Mesendoderm (in vitro differentiated cells): ENCODE results near the gene CYP4F8.

Source experiments
- DNase-seq: peaks from one replicate; pipeline ENCODE4 v3.0.0; 2013
- H2AK5ac ChIP-seq: 2 replicates; pipeline ENCODE4 v1.6.1; 2013; ENCODE audit warnings: low read length, inconsistent platforms
- H2BK120ac ChIP-seq: 2 replicates; pipeline ENCODE4 v1.6.1; 2013; ENCODE audit warnings: low read depth, mild to moderate bottlenecking, low read length, moderate library complexity, mixed read lengths
- H2BK15ac ChIP-seq: replicated peaks from 2 replicates; pipeline ENCODE4 v1.6.1; 2013; ENCODE audit warnings: low read depth, mild to moderate bottlenecking, moderate library complexity
- H2BK5ac ChIP-seq: 2 replicates; pipeline ENCODE4 v1.6.1; 2013; ENCODE audit warnings: low read length, inconsistent platforms
- H3K18ac ChIP-seq: 2 replicates; pipeline ENCODE4 v1.6.1; 2013; ENCODE audit warnings: mild to moderate bottlenecking, low read length, mixed read lengths
- H3K23ac ChIP-seq: one replicate; pipeline ENCODE4 v1.6.1; 2013; ENCODE audit warnings: low read length
- H3K27ac ChIP-seq: 2 replicates; pipeline ENCODE4 v1.5.1; 2013; ENCODE audit warnings: low read depth, mild to moderate bottlenecking, inconsistent platforms, low read length, moderate library complexity
- H3K27me3 ChIP-seq: 2 replicates; pipeline ENCODE4 v1.6.1; 2013; ENCODE audit warnings: low read length, control low read depth, mild to moderate bottlenecking, inconsistent platforms; ENCODE audit not compliant: insufficient read depth, poor library complexity
- H3K36me3 ChIP-seq: 2 replicates; pipeline ENCODE4 v1.6.1; 2013; ENCODE audit warnings: low read length, inconsistent platforms; ENCODE audit not compliant: control insufficient read depth, insufficient read depth
- H3K4ac ChIP-seq: one replicate; pipeline ENCODE4 v1.6.1; 2013; ENCODE audit warnings: low read depth, mild to moderate bottlenecking, low read length, moderate library complexity
- H3K4me1 ChIP-seq: 2 replicates; pipeline ENCODE4 v1.6.1; 2013; ENCODE audit warnings: low read depth, low read length, inconsistent platforms; ENCODE audit not compliant: control insufficient read depth
- H3K4me2 ChIP-seq: 2 replicates; pipeline ENCODE4 v1.6.1; 2013; ENCODE audit warnings: low read length
- H3K4me3 ChIP-seq: 2 replicates; pipeline ENCODE4 v1.5.1; 2013; ENCODE audit warnings: mild to moderate bottlenecking, low read length
- H3K56ac ChIP-seq: one replicate; pipeline ENCODE4 v1.6.1; 2013; ENCODE audit warnings: low read length
- H3K79me1 ChIP-seq: 2 replicates; pipeline ENCODE4 v1.6.1; 2013; ENCODE audit warnings: low read length, inconsistent platforms
- H3K79me2 ChIP-seq: 2 replicates; pipeline ENCODE4 v1.6.1; 2013; ENCODE audit warnings: mild to moderate bottlenecking, low read length; ENCODE audit not compliant: control insufficient read depth, insufficient read depth
- H3K9ac ChIP-seq: 2 replicates; pipeline ENCODE4 v1.6.1; 2013; ENCODE audit warnings: low read length, inconsistent platforms
- H4K5ac ChIP-seq: one replicate; pipeline ENCODE4 v1.6.1; 2013; ENCODE audit warnings: low read length
- H4K8ac ChIP-seq: one replicate; pipeline ENCODE4 v1.6.1; 2013; ENCODE audit warnings: low read depth, mild to moderate bottlenecking, control low read depth, low read length, moderate library complexity
- WGBS: extraction: QIAGEN DNeasy Blood & Tissue Kit; methylation state at CpG from one replicate; pipeline ENCODE4 v1.1.7; 2013; ENCODE audit warnings: low lambda C conversion rate, missing lambda C conversion rate; ENCODE audit not compliant: insufficient coverage; ENCODE audit errors: extremely low coverage; 5-methylcytosine and 5-hydroxymethylcytosine counted together

Gene CYP4F8

GRCh38 chr19:15641901-15642491 lies 27.0 kb downstream of the CYP4F8 start:
- H3K56ac ChIP-seq, result no peak overlapping the region
- no peaks in the 10 kb centered on the region for H3K79me1 ChIP-seq
- H2BK15ac ChIP-seq, result no peak overlapping the region
- H3K27me3 ChIP-seq, result no peaks in the 10 kb centered on the region
- no peak for DNase-seq
- H3K4me1 ChIP-seq, result no peaks in the 10 kb centered on the region
- no peak overlapping the region for H3K18ac ChIP-seq
- no peak overlapping the region for H4K5ac ChIP-seq
- H3K23ac ChIP-seq, result no peak overlapping the region
- H4K8ac ChIP-seq, result no peak overlapping the region
- no peak overlapping the region for H3K4me2 ChIP-seq
- H3K4me3 ChIP-seq, result no peak overlapping the region
- H3K4ac ChIP-seq, result no peak overlapping the region
- no peak overlapping the region for H2AK5ac ChIP-seq
- no peaks in the 10 kb centered on the region for H3K79me2 ChIP-seq
- H2BK120ac ChIP-seq, result no peak overlapping the region
- no peaks in the 10 kb centered on the region for H3K36me3 ChIP-seq
- H3K9ac ChIP-seq, result no peak overlapping the region
- no peak overlapping the region for H2BK5ac ChIP-seq
- no peak overlapping the region for H3K27ac ChIP-seq
- WGBS, result no CpG with 5 or more reads among the region's 5 CpGs

GRCh38 chr19:15642807-15643206 lies 27.8 kb downstream of the CYP4F8 start:
- Histone ChIP-seq H3K36me3 (no peaks in the 10 kb centered on the region), H3K4ac (no peak overlapping the region), H4K5ac (no peak overlapping the region), H2BK15ac (no peak overlapping the region), H2BK120ac (no peak overlapping the region), H3K9ac (no peak overlapping the region), H3K79me2 (no peaks in the 10 kb centered on the region), H4K8ac (no peak overlapping the region), H3K4me2 (no peak overlapping the region), H3K4me3 (no peak overlapping the region), H3K79me1 (no peaks in the 10 kb centered on the region), H3K18ac (no peak overlapping the region), H3K56ac (no peak overlapping the region), H3K23ac (no peak overlapping the region), H3K27me3 (no peaks in the 10 kb centered on the region), H3K27ac (no peak overlapping the region), H2BK5ac (no peak overlapping the region), H3K4me1 (no peaks in the 10 kb centered on the region), H2AK5ac (no peak overlapping the region)
- DNase-seq, result no peak

- WGBS, result no CpG with 5 or more reads among the region's 3 CpGs
- Histone ChIP-seq H2AK5ac (no peak overlapping the region), H3K4me3 (no peak overlapping the region)
Measured at GRCh38 chr19:15643387-15643786, 28.4 kb downstream of the CYP4F8 start.

GRCh38 chr19:15644066-15644741 lies 29.2 kb downstream of the CYP4F8 start:
- no peak overlapping the region for H3K9ac ChIP-seq
- no peak overlapping the region for H4K8ac ChIP-seq
- no peaks in the 10 kb centered on the region for H3K79me1 ChIP-seq
- no peaks in the 10 kb centered on the region for H3K4me1 ChIP-seq
- no peak overlapping the region for H3K27ac ChIP-seq
- H3K27me3 ChIP-seq, result no peaks in the 10 kb centered on the region
- H3K4me3 ChIP-seq, result no peak overlapping the region
- H2AK5ac ChIP-seq, result no peak overlapping the region
- H3K79me2 ChIP-seq, result no peaks in the 10 kb centered on the region
- H4K5ac ChIP-seq, result no peak overlapping the region
- H3K4ac ChIP-seq, result no peak overlapping the region
- DNase-seq, result no peak
- H2BK15ac ChIP-seq, result no peak overlapping the region
- H3K4me2 ChIP-seq, result no peak overlapping the region
- H3K18ac ChIP-seq, result no peak overlapping the region
- H3K36me3 ChIP-seq, result no peaks in the 10 kb centered on the region
- H3K23ac ChIP-seq, result no peak overlapping the region
- H2BK5ac ChIP-seq, result no peak overlapping the region
- H3K56ac ChIP-seq, result no peak overlapping the region
- WGBS, result no CpG with 5 or more reads among the region's 3 CpGs
- no peak overlapping the region for H2BK120ac ChIP-seq

More at GRCh38 chr19:15643387-15643786, 28.4 kb downstream of the CYP4F8 start:
- Histone ChIP-seq H4K5ac (no peak overlapping the region), H3K4me2 (no peak overlapping the region), H2BK15ac (no peak overlapping the region), H3K18ac (no peak overlapping the region), H3K9ac (no peak overlapping the region), H3K27ac (no peak overlapping the region), H3K23ac (no peak overlapping the region), H3K4ac (no peak overlapping the region), H3K36me3 (no peaks in the 10 kb centered on the region), H3K79me2 (no peaks in the 10 kb centered on the region), H2BK5ac (no peak overlapping the region), H2BK120ac (no peak overlapping the region), H3K27me3 (no peaks in the 10 kb centered on the region), H3K56ac (no peak overlapping the region), H4K8ac (no peak overlapping the region), H3K79me1 (no peaks in the 10 kb centered on the region), H3K4me1 (no peaks in the 10 kb centered on the region)
- DNase-seq, result no peak

GRCh38 chr19:15644816-15645215 lies 29.8 kb downstream of the CYP4F8 start:
- Histone ChIP-seq H2BK15ac (no peak overlapping the region), H2BK5ac (no peak overlapping the region), H3K9ac (no peak overlapping the region), H3K4ac (no peak overlapping the region), H3K56ac (no peak overlapping the region), H3K27ac (no peak overlapping the region), H3K79me1 (no peaks in the 10 kb centered on the region), H3K4me1 (no peaks in the 10 kb centered on the region), H4K8ac (no peak overlapping the region), H3K23ac (no peak overlapping the region), H2BK120ac (no peak overlapping the region), H3K4me3 (no peak overlapping the region), H3K27me3 (no peaks in the 10 kb centered on the region), H3K4me2 (no peak overlapping the region), H3K18ac (no peak overlapping the region), H3K79me2 (no peaks in the 10 kb centered on the region), H3K36me3 (no peaks in the 10 kb centered on the region), H2AK5ac (no peak overlapping the region), H4K5ac (no peak overlapping the region)
- DNase-seq, result no peak
- WGBS, result no CpG with 5 or more reads among the region's 3 CpGs

- no peaks in the 10 kb centered on the region for H3K79me2 ChIP-seq
- H4K8ac ChIP-seq, result no peak overlapping the region
- no peak overlapping the region for H4K5ac ChIP-seq
- no peak overlapping the region for H3K4ac ChIP-seq
- H3K9ac ChIP-seq, result no peak overlapping the region
- no peaks in the 10 kb centered on the region for H3K79me1 ChIP-seq
- no peak overlapping the region for H3K18ac ChIP-seq
- no peak for DNase-seq
- H3K4me1 ChIP-seq, result no peaks in the 10 kb centered on the region
- no peak overlapping the region for H2BK120ac ChIP-seq
- no peaks in the 10 kb centered on the region for H3K27me3 ChIP-seq
- H3K4me3 ChIP-seq, result no peak overlapping the region
- H2AK5ac ChIP-seq, result no peak overlapping the region
- no peak overlapping the region for H3K56ac ChIP-seq
- H3K4me2 ChIP-seq, result no peak overlapping the region
- WGBS, result no CpG with 5 or more reads among the region's 2 CpGs
- no peak overlapping the region for H2BK15ac ChIP-seq
- H2BK5ac ChIP-seq, result no peak overlapping the region
- H3K36me3 ChIP-seq, result no peaks in the 10 kb centered on the region
- H3K23ac ChIP-seq, result no peak overlapping the region
- H3K27ac ChIP-seq, result no peak overlapping the region
Measured at GRCh38 chr19:15649526-15649925, 34.5 kb downstream of the CYP4F8 start.
